H1 (cell line): ENCODE data around the gene USP24. TPM values are rescaled to one million over a fixed set of nuclear protein-coding genes. Genes with fewer than 3 reads are reported as not detected.

Experiments
- CTCF ChIA-PET: fragments of 300-600 bp; sonication (Branson Sonifier 250); formaldehyde crosslinking; loops from one replicate; lab custom pipeline; 2021; ENCODE audit not compliant: partially characterized antibody; lab: Charles Lee
- POLR2A ChIA-PET: fragments of 300-600 bp; sonication (Branson Sonifier 250); formaldehyde crosslinking; loops from one replicate; lab custom pipeline; 2021; ENCODE audit warnings: inconsistent platforms; ENCODE audit not compliant: partially characterized antibody; lab: Charles Lee
- DNase-seq, 2 experiments: peaks; one replicate each; pipeline versions ENCODE4 v3.0.0 to v3.0.0-alpha.2; 2010 to 2022; ENCODE audit warnings: low spot score in 2 of 2, low read depth in 1 of 2, mixed read lengths in 1 of 2
- FAIRE-seq: peaks from 2 replicates; lab custom pipeline; 2011; peaks lifted over from hg19 to GRCh38; lab: Jason Lieb, UNC
- H2AFZ ChIP-seq: 2 replicates; pipeline ENCODE4 v1.8.1; 2012; ENCODE audit warnings: low read length, inconsistent platforms
- H2AK5ac ChIP-seq: 2 replicates; pipeline ENCODE4 v1.6.1; 2013; ENCODE audit warnings: low read depth, low read length
- H2BK120ac ChIP-seq: replicated peaks from 2 replicates; pipeline ENCODE3; 2013; ENCODE audit warnings: low read depth, low read length, inconsistent platforms
- H2BK12ac ChIP-seq: 2 replicates; pipeline ENCODE4 v1.6.1; 2013; ENCODE audit warnings: low read depth, low read length
- H2BK15ac ChIP-seq: 2 replicates; pipeline ENCODE4 v1.6.1; 2013; ENCODE audit warnings: low read length
- H2BK20ac ChIP-seq: 2 replicates; pipeline ENCODE4 v1.6.1; 2013; ENCODE audit warnings: low read length
- H2BK5ac ChIP-seq: 2 replicates; pipeline ENCODE4 v1.6.1; 2013; ENCODE audit warnings: low read depth, low read length
- H3K14ac ChIP-seq: 2 replicates; pipeline ENCODE4 v1.6.1; 2013; ENCODE audit warnings: inconsistent platforms; ENCODE audit not compliant: insufficient read length
- H3K18ac ChIP-seq: 2 replicates; pipeline ENCODE4 v1.6.1; 2013; ENCODE audit warnings: low read length; ENCODE audit errors: extremely low read depth
- H3K23ac ChIP-seq: 2 replicates; pipeline ENCODE4 v1.6.1; 2013; ENCODE audit warnings: inconsistent platforms; ENCODE audit not compliant: insufficient read length
- H3K23me2 ChIP-seq: 2 replicates; pipeline ENCODE4 v1.6.1; 2013; ENCODE audit warnings: low read depth, low read length
- H3K27ac ChIP-seq: 2 replicates; pipeline ENCODE4 v1.6.1; 2011; ENCODE audit warnings: low read depth, low read length, inconsistent platforms
- H3K27me3 ChIP-seq, 4 experiments: replicated peaks in 1 of 4; 1 replicate in 1 of 4; 2 replicates in 3 of 4; pipeline versions ENCODE4 v1.6.1 to v1.8.1; 2011 to 2013; ENCODE audit warnings: low read length in 3 of 4, mild to moderate bottlenecking in 3 of 4, inconsistent platforms in 2 of 4, mixed read lengths in 2 of 4, moderate library complexity in 1 of 4; ENCODE audit not compliant: control insufficient read depth in 3 of 4, insufficient read depth in 3 of 4; ENCODE audit errors: extremely low read depth in 1 of 4
- H3K36me3 ChIP-seq, 4 experiments: 2 replicates each; pipeline versions ENCODE4 v1.6.1 to v1.8.1; 2011 to 2013; ENCODE audit warnings: mild to moderate bottlenecking in 4 of 4, low read length in 3 of 4, moderate library complexity in 2 of 4, control low read depth in 1 of 4, inconsistent platforms in 1 of 4; ENCODE audit not compliant: insufficient read depth in 4 of 4, control insufficient read depth in 2 of 4
- H3K4ac ChIP-seq: replicated peaks from 2 replicates; pipeline ENCODE3; 2013; ENCODE audit warnings: low read length, low read depth, mixed read lengths, inconsistent platforms; ENCODE audit not compliant: insufficient read length
- H3K4me1 ChIP-seq, 4 experiments: replicated peaks in 1 of 4; 1 replicate in 1 of 4; 2 replicates in 3 of 4; pipeline versions ENCODE4 v1.6.1 to v1.8.1; 2011 to 2013; ENCODE audit warnings: low read length in 3 of 4, inconsistent platforms in 2 of 4, mixed read lengths in 1 of 4; ENCODE audit not compliant: insufficient read depth in 4 of 4, control insufficient read depth in 3 of 4
- H3K4me2 ChIP-seq, 2 experiments: 2 replicates each; pipeline versions ENCODE4 v1.6.1 to v1.8.1; 2011 to 2013; ENCODE audit warnings: low read depth in 2 of 2, low read length in 2 of 2, control low read depth in 1 of 2, inconsistent platforms in 1 of 2, mild to moderate bottlenecking in 1 of 2; ENCODE audit not compliant: insufficient read depth in 1 of 2
- H3K4me3 ChIP-seq, 4 experiments: fragments of 200-600, 300-600 bp in 1 of 4; sonication (generic), shearing (Covaris generic), sonication (Bioruptor Twin) in 1 of 4; 2 replicates each; pipeline versions ENCODE4 v1.5.1 to v1.8.1; 2011 to 2016; ENCODE audit warnings: low read length in 4 of 4, low read depth in 3 of 4, control low read depth in 2 of 4, inconsistent platforms in 2 of 4, mild to moderate bottlenecking in 2 of 4, mixed read lengths in 1 of 4, moderate library complexity in 1 of 4; ENCODE audit not compliant: insufficient read depth in 2 of 4; ENCODE audit errors: extremely low read depth in 1 of 4
- H3K56ac ChIP-seq: replicated peaks from 2 replicates; pipeline ENCODE3; 2013; ENCODE audit warnings: low read depth, mild to moderate bottlenecking, mixed read lengths, low read length, inconsistent platforms; ENCODE audit not compliant: insufficient read length
- H3K79me1 ChIP-seq: 2 replicates; pipeline ENCODE4 v1.6.1; 2013; ENCODE audit warnings: low read depth, low read length, control low read depth
- H3K79me2 ChIP-seq, 2 experiments: 2 replicates each; pipeline versions ENCODE4 v1.6.1 to v1.8.1; 2012 to 2013; ENCODE audit warnings: low read length in 2 of 2, mild to moderate bottlenecking in 2 of 2, inconsistent platforms in 1 of 2; ENCODE audit not compliant: insufficient read depth in 2 of 2, control insufficient read depth in 1 of 2
- H3K9ac ChIP-seq, 4 experiments: replicated peaks in 1 of 4; 1 replicate in 1 of 4; 2 replicates in 3 of 4; pipeline versions ENCODE4 v1.6.1 to v1.8.1; 2011 to 2013; ENCODE audit warnings: low read depth in 3 of 4, low read length in 3 of 4, control low read depth in 2 of 4, mild to moderate bottlenecking in 2 of 4, moderate library complexity in 2 of 4, inconsistent platforms in 1 of 4; ENCODE audit errors: extremely low read depth in 1 of 4
- H3K9me3 ChIP-seq, 2 experiments: 2 replicates each; pipeline versions ENCODE4 v1.6.1 to v1.8.1; 2012 to 2013; ENCODE audit warnings: mild to moderate bottlenecking in 2 of 2, moderate library complexity in 2 of 2, control low read depth in 1 of 2, inconsistent platforms in 1 of 2, low read depth in 1 of 2, low read length in 1 of 2, mixed read lengths in 1 of 2; ENCODE audit not compliant: insufficient read depth in 2 of 2
- H4K20me1 ChIP-seq, 2 experiments: replicated peaks in 1 of 2; 2 replicates each; pipeline versions ENCODE3 to v1.8.1; 2011 to 2013; ENCODE audit warnings: inconsistent platforms in 2 of 2, low read length in 2 of 2, mild to moderate bottlenecking in 1 of 2; ENCODE audit not compliant: insufficient read depth in 2 of 2, control insufficient read depth in 1 of 2
- H4K5ac ChIP-seq: 2 replicates; pipeline ENCODE4 v1.6.1; 2013; ENCODE audit warnings: low read length, low read depth, mixed read lengths, inconsistent platforms; ENCODE audit not compliant: insufficient read length
- H4K8ac ChIP-seq: 2 replicates; pipeline ENCODE4 v1.8.0; 2013; ENCODE audit warnings: mild to moderate bottlenecking, moderate library complexity, low read length, inconsistent platforms; ENCODE audit not compliant: insufficient read depth; ENCODE audit errors: extremely low read depth
- H4K91ac ChIP-seq: replicated peaks from 2 replicates; pipeline ENCODE3; 2013; ENCODE audit warnings: low read length, mixed read lengths, inconsistent platforms; ENCODE audit not compliant: insufficient read length
- CHD7 ChIP-seq: fragments of 300-600 bp; sonication (generic); IDR thresholded peaks from 2 replicates; pipeline ENCODE4 v1.7.1; 2012; ENCODE audit warnings: low read length, moderate library complexity, mild to moderate bottlenecking, inconsistent platforms; ENCODE audit not compliant: insufficient replicate concordance
- polyA plus RNA-seq, 7 experiments: library from polyadenylated mRNA; depleted of rRNA in 3 of 7; stranded (reverse) in 5 of 7; unstranded in 2 of 7; fragments of >200 nt in 5 of 7; fragments of 200-250 nt in 2 of 7; gene quantifications; 1 replicate in 5 of 7; 2 replicates in 1 of 7; 4 replicates in 1 of 7; pipeline versions ENCODE4 v1.2.1 to v1.2.3, GENCODE V29; 2011 to 2013; ENCODE audit warnings: missing spikeins in 2 of 7, mixed read lengths in 2 of 7
- total RNA-seq: library from RNA; stranded (reverse); fragmentation: NEBNext Ultra II Directional; extraction: Animal tissue kit (Norgen Biotek cat#: 25700); gene quantifications from 2 replicates; pipeline ENCODE4 v1.2.1, GENCODE V29; 2021

USP24 gene
- total and polyA plus RNA-seq, 2 of the 8 experiments (the other 6 are each of a cell fraction or from before 2014, with no cell fraction given) = 11.1 to 34.6 TPM

- Histone ChIP-seq H2BK20ac (no peak overlapping the region), H4K5ac (no peak overlapping the region), H3K27me3 (no peaks in the 10 kb centered on the region), H3K56ac (no peak overlapping the region), H3K4ac (no peak overlapping the region), H2BK5ac (no peak overlapping the region), H3K9ac (no peak overlapping the region), H4K20me1 (peaks cover 2% of the 10 kb centered on the region in 2 experiments), H4K91ac (no peak overlapping the region), H3K9me3 (no peaks in the 10 kb centered on the region), H3K4me1 (no peaks in the 10 kb centered on the region), H3K27ac (no peak overlapping the region), H3K18ac (no peak overlapping the region), H2BK15ac (no peak overlapping the region), H2BK12ac (no peak overlapping the region), H2BK120ac (no peak overlapping the region), H3K36me3 (peaks cover 2 to 34% (median 16%) of the 10 kb centered on the region in 4 experiments; a peak in 7 of 8 replicates), H2AFZ (no peak overlapping the region), H3K14ac (no peak overlapping the region), H3K79me1 (no peaks in the 10 kb centered on the region), H3K23ac (no peak overlapping the region), H3K4me3 (no peak overlapping the region), H2AK5ac (no peak overlapping the region), H4K8ac (no peak overlapping the region), H3K23me2 (no peaks in the 10 kb centered on the region), H3K4me2 (no peak overlapping the region), H3K79me2 (no peaks in the 10 kb centered on the region)
- POLR2A ChIA-PET = no interaction called here
- DNase-seq (no peak), FAIRE-seq (no peak)
- CTCF ChIA-PET = interaction anchor here (0.6 kb wide), 2 partner anchors 53 to 1456 kb away, joined by 3 read pairs; no protein-coding TSS in a partner anchor
- TF ChIP-seq CHD7 = no peak
Observed at GRCh38 chr1:55156093-55156492, 59.1 kb downstream of the USP24 start.
